ENCODE data around the gene ROR1. TPM values are rescaled to one million over a fixed set of nuclear protein-coding genes. Genes with fewer than 3 reads are reported as not detected.

The ROR1 gene
- total and polyA plus RNA-seq, 7 experiments from 2014 or later = 0.07 to 0.22 (median 0.16) TPM; not detected in 4

GRCh38 chr1:63774617-63775417 is 1.0 kb downstream of the ROR1 start:
- Histone ChIP-seq H3K4me1 (ENCODE audit: control insufficient read depth in 2 of 2, insufficient read depth in 2 of 2, low read length in 2 of 2) (no peaks in the 10 kb centered on the region), H3K27ac (ENCODE audit: low read depth, low read length) (no peak overlapping the region), H3K4me3 (ENCODE audit: low read length) (no peak overlapping the region), H3K27me3 (ENCODE audit: control insufficient read depth in 2 of 2, insufficient read depth in 2 of 2, low read length in 2 of 2) (peaks cover 0 to 4% of the 10 kb centered on the region in 2 donors), H3K36me3 (ENCODE audit: control insufficient read depth in 2 of 3, insufficient read depth in 3 of 3, low read length in 3 of 3) (no peaks in the 10 kb centered on the region), H3K9me3 (ENCODE audit: control insufficient read depth in 2 of 3, low read length in 3 of 3) (no peaks in the 10 kb centered on the region)
- CTCF ChIA-PET = no interaction called here
- DNase-seq (peak in 2 of 9 donors; percentile 6 to 22), ATAC-seq (peak; percentile 10)
- POLR2A ChIA-PET = no interaction called here
- Mint-ChIP-seq H3K27ac (no peak overlapping the region), H3K4me3 (peak overlapping the region; percentile 38 to 81 (median 73)), H3K36me3 (peaks cover 0 to 6% (median 0%) of the 10 kb centered on the region in 5 donors), H3K9me3 (no peaks in the 10 kb centered on the region), H3K4me1 (peaks cover 10 to 20% (median 16%) of the 10 kb centered on the region in 7 donors), H3K27me3 (peaks cover 66 to 83% (median 75%) of the 10 kb centered on the region in 5 donors)
- intact Hi-C loops (cut with micrococcal nuclease) = loop anchor here (5.0 to 10.0 kb wide), 4 partner anchors 160 to 472 kb away; no protein-coding TSS in a partner anchor

GRCh38 chr1:63775418-63776127 is 1.8 kb downstream of the ROR1 start:
- ChIA-PET POLR2A (no interaction called here), CTCF (no interaction called here)
- Mint-ChIP-seq H3K27ac (no peak overlapping the region), H3K4me1 (peaks cover 10 to 20% (median 16%) of the 10 kb centered on the region in 7 donors), H3K9me3 (no peaks in the 10 kb centered on the region), H3K36me3 (peaks cover 0 to 6% (median 0%) of the 10 kb centered on the region in 5 donors), H3K27me3 (peaks cover 70 to 85% (median 75%) of the 10 kb centered on the region in 5 donors), H3K4me3 (peak overlapping the region; percentile 38 to 81 (median 73))
- intact Hi-C loops (cut with micrococcal nuclease) = loop anchor here in 1 of 2 donors (10.0 kb wide), 1 partner anchor 161 kb away; no protein-coding TSS in a partner anchor
- H3K9me3 ChIP-seq (ENCODE audit: control insufficient read depth in 2 of 3, low read length in 3 of 3) = no peaks in the 10 kb centered on the region
- DNase-seq = no peak
- H3K36me3 ChIP-seq (ENCODE audit: control insufficient read depth in 2 of 3, insufficient read depth in 3 of 3, low read length in 3 of 3) = no peaks in the 10 kb centered on the region
- no peak overlapping the region for H3K4me3 ChIP-seq (ENCODE audit: low read length)
- no peak overlapping the region for H3K27ac ChIP-seq (ENCODE audit: low read depth, low read length)
- H3K4me1 ChIP-seq (ENCODE audit: control insufficient read depth in 2 of 2, insufficient read depth in 2 of 2, low read length in 2 of 2) = no peaks in the 10 kb centered on the region
- peaks cover 0 to 4% of the 10 kb centered on the region in 2 donors for H3K27me3 ChIP-seq (ENCODE audit: control insufficient read depth in 2 of 2, insufficient read depth in 2 of 2, low read length in 2 of 2)
- no peak for ATAC-seq

GRCh38 chr1:63777286-63777685 is 3.5 kb downstream of the ROR1 start:
- no peaks in the 10 kb centered on the region for H3K4me1 ChIP-seq (ENCODE audit: control insufficient read depth in 2 of 2, insufficient read depth in 2 of 2, low read length in 2 of 2)
- H3K9me3 Mint-ChIP-seq = no peaks in the 10 kb centered on the region
- no peak overlapping the region for H3K4me3 ChIP-seq (ENCODE audit: low read length)
- H3K36me3 ChIP-seq (ENCODE audit: control insufficient read depth in 2 of 3, insufficient read depth in 3 of 3, low read length in 3 of 3) = no peaks in the 10 kb centered on the region
- ATAC-seq (no peak), DNase-seq (no peak)
- H3K27me3 Mint-ChIP-seq = peaks cover 60 to 85% (median 71%) of the 10 kb centered on the region in 5 donors
- ChIA-PET CTCF (no interaction called here), POLR2A (no interaction called here)
- H3K4me1 Mint-ChIP-seq = peaks cover 10 to 20% (median 16%) of the 10 kb centered on the region in 7 donors
- H3K27ac Mint-ChIP-seq = peak overlapping the region in 1 of 9 donors; percentile 22
- peaks cover 0 to 4% of the 10 kb centered on the region in 2 donors for H3K27me3 ChIP-seq (ENCODE audit: control insufficient read depth in 2 of 2, insufficient read depth in 2 of 2, low read length in 2 of 2)
- intact Hi-C loops (cut with micrococcal nuclease) = loop anchor here in 1 of 2 donors (10.0 kb wide), 1 partner anchor 162 kb away; no protein-coding TSS in a partner anchor
- peaks cover 0 to 6% (median 0%) of the 10 kb centered on the region in 5 donors for H3K36me3 Mint-ChIP-seq
- H3K27ac ChIP-seq (ENCODE audit: low read depth, low read length) = no peak overlapping the region
- H3K9me3 ChIP-seq (ENCODE audit: control insufficient read depth in 2 of 3, low read length in 3 of 3) = no peaks in the 10 kb centered on the region
- no peak overlapping the region for H3K4me3 Mint-ChIP-seq

- Histone ChIP-seq H3K4me3 (ENCODE audit: low read length) (no peak overlapping the region), H3K27me3 (ENCODE audit: control insufficient read depth in 2 of 2, insufficient read depth in 2 of 2, low read length in 2 of 2) (peaks cover 0 to 4% of the 10 kb centered on the region in 2 donors), H3K36me3 (ENCODE audit: control insufficient read depth in 2 of 3, insufficient read depth in 3 of 3, low read length in 3 of 3) (no peaks in the 10 kb centered on the region), H3K27ac (ENCODE audit: low read depth, low read length) (no peak overlapping the region), H3K9me3 (ENCODE audit: control insufficient read depth in 2 of 3, low read length in 3 of 3) (no peaks in the 10 kb centered on the region), H3K4me1 (ENCODE audit: control insufficient read depth in 2 of 2, insufficient read depth in 2 of 2, low read length in 2 of 2) (no peaks in the 10 kb centered on the region)
- no peaks in the 10 kb centered on the region for H3K9me3 Mint-ChIP-seq
- DNase-seq (no peak), ATAC-seq (no peak)
- ChIA-PET CTCF (interaction anchor here (1.0 kb wide), 1 partner anchor 51 kb away, joined by 5 read pairs; no protein-coding TSS in a partner anchor), POLR2A (no interaction called here)
- no peak overlapping the region for H3K4me3 Mint-ChIP-seq
- H3K36me3 Mint-ChIP-seq = peaks cover 0 to 2% (median 0%) of the 10 kb centered on the region in 5 donors
- H3K27ac Mint-ChIP-seq = no peak overlapping the region
- intact Hi-C loops (cut with micrococcal nuclease) = loop anchor here in 1 of 2 donors (10.0 kb wide), 1 partner anchor 163 kb away; no protein-coding TSS in a partner anchor
- H3K27me3 Mint-ChIP-seq = peaks cover 51 to 80% (median 62%) of the 10 kb centered on the region in 5 donors
- peaks cover 8 to 15% (median 12%) of the 10 kb centered on the region in 7 donors for H3K4me1 Mint-ChIP-seq
Observed at GRCh38 chr1:63777965-63778880, 4.4 kb downstream of the ROR1 start.

- H3K36me3 ChIP-seq (ENCODE audit: control insufficient read depth in 2 of 3, insufficient read depth in 3 of 3, low read length in 3 of 3) = no peaks in the 10 kb centered on the region
- Mint-ChIP-seq H3K4me1 (peaks cover 3 to 9% (median 8%) of the 10 kb centered on the region in 7 donors), H3K9me3 (no peaks in the 10 kb centered on the region), H3K36me3 (no peaks in the 10 kb centered on the region), H3K4me3 (no peak overlapping the region), H3K27ac (no peak overlapping the region), H3K27me3 (peaks cover 43 to 83% (median 54%) of the 10 kb centered on the region in 5 donors)
- ChIA-PET CTCF (no interaction called here), POLR2A (no interaction called here)
- H3K27me3 ChIP-seq (ENCODE audit: control insufficient read depth in 2 of 2, insufficient read depth in 2 of 2, low read length in 2 of 2) = peaks cover 0 to 4% of the 10 kb centered on the region in 2 donors
- no peaks in the 10 kb centered on the region for H3K4me1 ChIP-seq (ENCODE audit: control insufficient read depth in 2 of 2, insufficient read depth in 2 of 2, low read length in 2 of 2)
- no peak overlapping the region for H3K27ac ChIP-seq (ENCODE audit: low read depth, low read length)
- intact Hi-C loops (cut with micrococcal nuclease) = loop anchor here in 1 of 2 donors (10.0 kb wide), 1 partner anchor 165 kb away; no protein-coding TSS in a partner anchor
- no peaks in the 10 kb centered on the region for H3K9me3 ChIP-seq (ENCODE audit: control insufficient read depth in 2 of 3, low read length in 3 of 3)
- no peak for ATAC-seq
- no peak overlapping the region for H3K4me3 ChIP-seq (ENCODE audit: low read length)
- no peak for DNase-seq
Observed at GRCh38 chr1:63779338-63780211, 5.8 kb downstream of the ROR1 start.
